Esophagus muscularis mucosa (tissue), 3 donors: ENCODE measurements around the gene CAMK2G.
"Not testable (repeated sequence)": the region's sequence is repeated elsewhere in the genome, so short reads cannot be mapped to it uniquely, and the experiment has no call there.

ENCODE experiments used
- CTCF ChIP-seq, 3 experiments: fragments of 200-600 bp in 2 of 3; fragments of 450-650 bp in 1 of 3; sonication (generic) in 2 of 3; IDR thresholded peaks; one replicate each; pipeline ENCODE4 v1.5.1; 2017 to 2019; ENCODE audit warnings: antibody characterized with exemption in 3 of 3, mild to moderate bottlenecking in 2 of 3, moderate library complexity in 1 of 3
- EP300 ChIP-seq: sonication (generic); formaldehyde crosslinking; IDR thresholded peaks from one replicate; pipeline ENCODE4 v1.6.1; 2017; ENCODE audit warnings: antibody characterized with exemption

- not testable (repeated sequence) for TF ChIP-seq CTCF (IDR thresholded peaks at IDR 0.05); EP300
Measured at GRCh38 chr10:73889416-73889815, 15.1 kb upstream of the CAMK2G start.
